ENCODE data around the gene CUEDC1.

DNA sequence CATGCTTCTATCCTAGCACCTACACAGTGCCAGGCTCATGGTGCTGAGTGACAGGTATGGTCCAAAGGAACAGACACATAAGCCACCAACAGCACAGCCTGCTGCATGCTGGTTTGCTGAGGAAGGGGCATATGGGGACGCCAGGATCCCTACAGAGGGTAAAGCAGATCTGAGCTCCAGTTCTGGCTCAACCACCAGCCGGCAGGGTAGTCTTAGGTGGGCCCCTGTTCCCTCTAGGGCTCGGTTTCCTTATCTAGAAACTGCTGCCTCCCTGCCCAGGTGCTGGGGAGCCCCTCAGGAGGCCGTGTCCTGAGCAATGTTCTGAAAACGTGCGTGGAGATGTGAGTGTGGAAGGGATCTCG is 81.2 kb downstream of the CUEDC1 start:
- no peak for TF ChIP-seq EZH2phosphoT487 (IDR thresholded peaks at IDR 0.05; ENCODE audit: insufficient read depth, low read depth)
- no peak for TF ChIP-seq EZH2 (IDR thresholded peaks at IDR 0.05; ENCODE audit: insufficient read depth, poor library complexity, severe bottlenecking)
